Neural cell (in vitro differentiated cells): ENCODE data around the gene IL13RA1.

Source experiments
- EP300 ChIP-seq: fragments of 450-650 bp; conservative IDR thresholded peaks from 2 replicates; pipeline ENCODE4 v1.6.1; 2014; ENCODE audit warnings: antibody characterized with exemption, mild to moderate bottlenecking, moderate library complexity; ENCODE audit not compliant: poor library complexity, severe bottlenecking
- EZH2 ChIP-seq: fragments of 200-600, 300-800 bp; shearing (Covaris generic), sonication (generic); IDR thresholded peaks from 2 replicates; pipeline ENCODE4 v1.6.1; 2014; ENCODE audit warnings: antibody characterized with exemption, low read length, borderline replicate concordance, mild to moderate bottlenecking; ENCODE audit not compliant: insufficient read depth, poor library complexity, severe bottlenecking
- MXI1 ChIP-seq: fragments of 450-650 bp; conservative IDR thresholded peaks from 2 replicates; pipeline ENCODE4 v1.6.1; 2014; ENCODE audit warnings: antibody characterized with exemption, mild to moderate bottlenecking; ENCODE audit not compliant: poor library complexity, severe bottlenecking
- POLR2AphosphoS5 ChIP-seq: IDR thresholded peaks from 2 replicates; pipeline ENCODE4 v1.6.1; 2012
- RAD21 ChIP-seq: fragments of 450-650 bp; conservative IDR thresholded peaks from 2 replicates; pipeline ENCODE4 v1.6.1; 2014; ENCODE audit warnings: antibody characterized with exemption, mild to moderate bottlenecking, moderate library complexity
- REST ChIP-seq: IDR thresholded peaks from 2 replicates; pipeline ENCODE4 v1.6.1; 2012; ENCODE audit warnings: borderline replicate concordance
- SMC3 ChIP-seq: fragments of 450-650 bp; conservative IDR thresholded peaks from 2 replicates; pipeline ENCODE4 v1.6.1; 2014; ENCODE audit warnings: antibody characterized with exemption, mild to moderate bottlenecking, moderate library complexity; ENCODE audit not compliant: poor library complexity
- TAF1 ChIP-seq: IDR thresholded peaks from 2 replicates; pipeline ENCODE4 v1.6.1; 2012; ENCODE audit warnings: low read depth
- TF ChIP-seq, protein P1 (sequence below): fragments of 450-650 bp; IDR thresholded peaks from 2 replicates; pipeline ENCODE4 v1.5.1; 2014; ENCODE audit warnings: antibody characterized with exemption, mild to moderate bottlenecking, moderate library complexity; ENCODE audit not compliant: poor library complexity, severe bottlenecking

DNA sequence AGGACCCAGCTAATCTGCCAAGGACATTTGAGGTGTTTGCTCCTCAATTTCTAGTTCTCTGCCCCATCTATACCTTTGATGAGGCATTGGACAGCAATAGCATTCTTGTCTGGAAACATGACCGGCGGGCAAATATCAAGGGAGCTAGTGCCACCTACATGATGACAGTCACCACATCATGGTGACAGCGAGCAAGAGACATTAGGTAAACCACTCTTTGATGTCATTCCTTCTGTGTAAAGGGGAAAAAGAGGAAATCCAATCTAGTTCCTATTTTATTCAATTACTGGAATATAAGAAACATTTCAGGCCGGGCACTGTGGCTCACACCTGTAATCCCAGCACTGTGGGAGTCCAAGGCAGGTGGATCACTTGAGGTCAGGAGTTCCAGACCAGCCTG lies 20.7 kb upstream of the IL13RA1 start:
- TF ChIP-seq POLR2AphosphoS5 (no peak), RAD21 (no peak), EP300 (no peak), REST (no peak), EZH2 (no peak), TAF1 (no peak), SMC3 (no peak), MXI1 (no peak)
- TF ChIP-seq, protein P1, sequence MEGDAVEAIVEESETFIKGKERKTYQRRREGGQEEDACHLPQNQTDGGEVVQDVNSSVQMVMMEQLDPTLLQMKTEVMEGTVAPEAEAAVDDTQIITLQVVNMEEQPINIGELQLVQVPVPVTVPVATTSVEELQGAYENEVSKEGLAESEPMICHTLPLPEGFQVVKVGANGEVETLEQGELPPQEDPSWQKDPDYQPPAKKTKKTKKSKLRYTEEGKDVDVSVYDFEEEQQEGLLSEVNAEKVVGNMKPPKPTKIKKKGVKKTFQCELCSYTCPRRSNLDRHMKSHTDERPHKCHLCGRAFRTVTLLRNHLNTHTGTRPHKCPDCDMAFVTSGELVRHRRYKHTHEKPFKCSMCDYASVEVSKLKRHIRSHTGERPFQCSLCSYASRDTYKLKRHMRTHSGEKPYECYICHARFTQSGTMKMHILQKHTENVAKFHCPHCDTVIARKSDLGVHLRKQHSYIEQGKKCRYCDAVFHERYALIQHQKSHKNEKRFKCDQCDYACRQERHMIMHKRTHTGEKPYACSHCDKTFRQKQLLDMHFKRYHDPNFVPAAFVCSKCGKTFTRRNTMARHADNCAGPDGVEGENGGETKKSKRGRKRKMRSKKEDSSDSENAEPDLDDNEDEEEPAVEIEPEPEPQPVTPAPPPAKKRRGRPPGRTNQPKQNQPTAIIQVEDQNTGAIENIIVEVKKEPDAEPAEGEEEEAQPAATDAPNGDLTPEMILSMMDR, result no peak
